Sigmoid colon (tissue), 7 donors: Measurements from ENCODE around the gene FCAMR. TPM values are rescaled to one million over a fixed set of nuclear protein-coding genes. Genes with fewer than 3 reads are reported as not detected.
A peak's percentile ranks its signal among the peaks of the same experiment; 100 is the strongest.

Experiments used
- DNase-seq: peaks from one replicate; pipeline ENCODE4 v3.0.0-alpha.2; 2019
- H3K27ac ChIP-seq, 4 donors: fragments of 200-600 bp; sonication (generic); one replicate each; pipeline ENCODE4 v1.5.1; 2016 to 2019; ENCODE audit warnings: mild to moderate bottlenecking in 1 of 4
- H3K27me3 ChIP-seq, 3 donors: fragments of 200-600 bp; sonication (generic); one replicate each; pipeline ENCODE4 v1.5.1; 2019; ENCODE audit warnings: mild to moderate bottlenecking in 1 of 3
- H3K36me3 ChIP-seq, 4 donors: fragments of 200-600 bp; sonication (generic); one replicate each; pipeline ENCODE4 v1.5.1; 2016 to 2019
- H3K4me1 ChIP-seq, 4 donors: fragments of 200-600 bp; sonication (generic); one replicate each; pipeline ENCODE4 v1.5.1; 2017 to 2019
- H3K4me3 ChIP-seq, 4 donors: fragments of 200-600 bp; sonication (generic); one replicate each; pipeline ENCODE4 v1.5.1; 2017 to 2019; ENCODE audit warnings: mild to moderate bottlenecking in 2 of 4, moderate library complexity in 1 of 4
- H3K9me3 ChIP-seq, 4 donors: fragments of 200-600 bp in 3 of 4; sonication (generic) in 3 of 4; one replicate each; pipeline versions ENCODE4 v1.5.1 to v1.6.1; 2013 to 2019
- EP300 ChIP-seq, 4 donors: sonication (generic); formaldehyde crosslinking; IDR thresholded peaks; one replicate each; pipeline ENCODE4 v1.6.1; 2017; ENCODE audit warnings: antibody characterized with exemption in 4 of 4
- POLR2A ChIP-seq, 2 donors: fragments of 450-650 bp; IDR thresholded peaks; one replicate each; pipeline ENCODE4 v1.6.1; 2016; ENCODE audit warnings: antibody characterized with exemption in 2 of 2, mild to moderate bottlenecking in 2 of 2, moderate library complexity in 2 of 2
- POLR2AphosphoS5 ChIP-seq, 4 donors: sonication (generic); formaldehyde crosslinking; IDR thresholded peaks; one replicate each; pipeline ENCODE4 v1.6.1; 2017; ENCODE audit warnings: antibody characterized with exemption in 4 of 4
- WGBS, 2 donors: extraction: QIAGEN DNeasy Blood & Tissue Kit; methylation state at CpG; one replicate each; pipeline ENCODE4 v1.1.7; 2013; 5-methylcytosine and 5-hydroxymethylcytosine counted together
- intact Hi-C: fragments of 100-400 bp; cut with DNase I; formaldehyde crosslinking; loops from one replicate; pipeline ENCODE4 v1.15.1; 2023
- polyA plus RNA-seq, 3 donors: library from polyadenylated mRNA; stranded (reverse); fragments of 200-250 nt; gene quantifications; one replicate each; pipeline ENCODE4 v1.2.3, GENCODE V29; 2013
- total RNA-seq, 4 donors: library from RNA; depleted of rRNA; stranded (reverse); fragments of >200 nt; gene quantifications; one replicate each; pipeline ENCODE4 v1.1.0, GENCODE V29; 2016
- TF ChIP-seq, protein P1 (sequence below), 4 experiments: fragments of 450-650 bp in 3 of 4; fragments of 200-600 bp in 1 of 4; IDR thresholded peaks; one replicate each; pipeline ENCODE4 v1.5.1; 2016 to 2019; ENCODE audit warnings: antibody characterized with exemption in 4 of 4, mild to moderate bottlenecking in 3 of 4, moderate library complexity in 2 of 4
- donor health status: healthy with polysubstance abuse.
- donor health status: Bipolar disorder and iron deficiency.
- donor health status: healthy.

The FCAMR gene
- total and polyA plus RNA-seq, 7 donors: 1.5 TPM; not detected in 6

GRCh38 chr1:207006083-207006482 lies 35.8 kb upstream of the FCAMR start:
- H3K36me3 ChIP-seq: no peaks in the 10 kb centered on the region
- H3K9me3 ChIP-seq: no peaks in the 10 kb centered on the region
- H3K4me1 ChIP-seq: peaks cover 0 to 9% (median 3%) of the 10 kb centered on the region in 4 donors
- intact Hi-C loops: no loop called here
- 88 to 89% methylated on average over 3 of the region's 3 CpGs for WGBS, 2 donors
- H3K27ac ChIP-seq: no peak overlapping the region
- TF ChIP-seq, protein P1, sequence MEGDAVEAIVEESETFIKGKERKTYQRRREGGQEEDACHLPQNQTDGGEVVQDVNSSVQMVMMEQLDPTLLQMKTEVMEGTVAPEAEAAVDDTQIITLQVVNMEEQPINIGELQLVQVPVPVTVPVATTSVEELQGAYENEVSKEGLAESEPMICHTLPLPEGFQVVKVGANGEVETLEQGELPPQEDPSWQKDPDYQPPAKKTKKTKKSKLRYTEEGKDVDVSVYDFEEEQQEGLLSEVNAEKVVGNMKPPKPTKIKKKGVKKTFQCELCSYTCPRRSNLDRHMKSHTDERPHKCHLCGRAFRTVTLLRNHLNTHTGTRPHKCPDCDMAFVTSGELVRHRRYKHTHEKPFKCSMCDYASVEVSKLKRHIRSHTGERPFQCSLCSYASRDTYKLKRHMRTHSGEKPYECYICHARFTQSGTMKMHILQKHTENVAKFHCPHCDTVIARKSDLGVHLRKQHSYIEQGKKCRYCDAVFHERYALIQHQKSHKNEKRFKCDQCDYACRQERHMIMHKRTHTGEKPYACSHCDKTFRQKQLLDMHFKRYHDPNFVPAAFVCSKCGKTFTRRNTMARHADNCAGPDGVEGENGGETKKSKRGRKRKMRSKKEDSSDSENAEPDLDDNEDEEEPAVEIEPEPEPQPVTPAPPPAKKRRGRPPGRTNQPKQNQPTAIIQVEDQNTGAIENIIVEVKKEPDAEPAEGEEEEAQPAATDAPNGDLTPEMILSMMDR (IDR thresholded peaks at IDR 0.05): no peak
- no peak overlapping the region for H3K4me3 ChIP-seq
- H3K27me3 ChIP-seq: no peaks in the 10 kb centered on the region
- no peak for DNase-seq

DNA sequence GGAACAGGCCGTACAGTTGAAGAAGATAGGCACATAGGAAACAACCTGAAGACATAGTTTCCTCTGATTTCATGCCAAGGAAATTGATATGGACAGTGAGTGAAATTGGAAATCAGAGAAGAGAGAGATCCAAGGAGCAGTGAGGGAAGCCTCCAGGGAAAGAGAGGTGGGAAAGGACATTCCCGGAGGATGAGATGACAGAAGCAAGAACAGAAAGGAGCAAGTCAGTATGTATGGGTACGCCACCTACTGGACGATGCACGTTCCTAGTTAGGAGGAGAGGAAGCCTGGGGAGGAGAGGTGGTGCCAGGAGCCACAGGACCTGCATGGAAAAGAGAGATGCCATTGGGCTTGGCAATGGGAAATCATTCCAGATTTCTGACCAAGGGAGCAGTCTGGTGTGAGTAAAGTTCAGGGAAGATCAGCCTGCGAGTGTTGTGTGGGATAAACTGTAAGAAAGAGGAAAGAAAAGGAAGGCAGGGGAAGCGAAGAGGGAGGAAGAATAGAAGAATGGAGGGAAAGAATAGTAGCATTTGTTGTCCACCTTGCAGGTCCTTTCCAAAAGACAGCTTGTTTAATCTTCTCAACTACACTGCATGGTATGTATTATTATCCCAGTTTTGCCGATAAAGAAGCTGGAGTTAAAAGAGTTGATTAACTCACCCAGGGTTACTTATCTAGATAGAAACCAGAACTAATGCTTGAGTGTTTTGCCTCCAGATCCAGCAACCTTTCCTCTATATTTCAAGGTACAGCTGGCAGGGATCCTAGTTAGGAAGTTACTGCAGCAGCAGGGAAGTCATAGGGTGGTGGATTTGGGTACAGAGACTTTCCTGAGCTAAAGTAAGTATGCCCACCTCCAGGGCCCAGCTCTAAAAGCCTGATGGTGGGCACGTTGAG lies 34.9 kb upstream of the FCAMR start:
- intact Hi-C loops: no loop called here
- Histone ChIP-seq H3K27ac (no peak overlapping the region), H3K9me3 (no peaks in the 10 kb centered on the region)

DNA sequence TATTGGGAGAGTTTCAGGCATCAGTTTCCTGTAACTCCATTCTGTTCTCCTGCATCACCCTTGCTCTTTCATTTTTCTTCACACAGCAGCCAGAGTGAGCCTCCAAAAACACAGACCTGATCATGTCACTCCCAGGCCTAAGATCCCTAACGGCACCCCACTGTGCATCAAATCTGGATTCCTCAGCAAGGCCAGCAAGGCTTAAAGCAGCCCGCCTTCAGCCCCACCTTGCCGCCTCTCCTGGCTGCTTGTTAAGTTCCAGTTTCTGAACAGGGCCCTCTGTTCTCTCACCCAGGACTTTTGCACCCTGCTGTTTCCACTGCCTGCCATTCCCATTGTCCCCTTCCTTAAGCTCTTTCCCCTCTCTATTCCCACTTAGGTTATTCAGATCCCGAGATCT lies 33.0 kb upstream of the FCAMR start:
- H3K4me1 ChIP-seq: peaks cover 0 to 9% (median 3%) of the 10 kb centered on the region in 4 donors
- H3K4me3 ChIP-seq: no peak overlapping the region
- 88 to 89% methylated on average over 4 of the region's 4 CpGs for whole genome bisulfite sequencing, 2 donors
- TF ChIP-seq POLR2AphosphoS5 (IDR thresholded peaks at IDR 0.05) (no peak), POLR2A (IDR thresholded peaks at IDR 0.05) (no peak)
- TF ChIP-seq, protein P1 (IDR thresholded peaks at IDR 0.05): no peak
- no peak overlapping the region for H3K27ac ChIP-seq
- no peaks in the 10 kb centered on the region for H3K27me3 ChIP-seq
- intact Hi-C loops: no loop called here
- no peak for DNase-seq
- H3K9me3 ChIP-seq: no peaks in the 10 kb centered on the region
- H3K36me3 ChIP-seq: no peaks in the 10 kb centered on the region

More for the DNA sequence above, 34.9 kb upstream of the FCAMR start:
- TF ChIP-seq, protein P1 (IDR thresholded peaks at IDR 0.05): peak in 3 of 4 experiments; percentile 29 to 44 (median 37)
- no peak for TF ChIP-seq POLR2AphosphoS5 (IDR thresholded peaks at IDR 0.05)
- TF ChIP-seq EP300 (IDR thresholded peaks at IDR 0.05): no peak
- DNase-seq: no peak
- WGBS, 2 donors: 26 to 44% methylated on average over 9 of the region's 9 CpGs
- Histone ChIP-seq H3K27me3 (no peaks in the 10 kb centered on the region), H3K4me1 (peaks cover 0 to 9% (median 3%) of the 10 kb centered on the region in 4 donors), H3K4me3 (no peak overlapping the region), H3K36me3 (no peaks in the 10 kb centered on the region)

GRCh38 chr1:207002724-207003146 lies 32.5 kb upstream of the FCAMR start:
- no peaks in the 10 kb centered on the region for H3K27me3 ChIP-seq
- WGBS, 2 donors: 31 to 76% methylated on average over 1 of the region's 1 CpG
- H3K4me3 ChIP-seq: no peak overlapping the region
- intact Hi-C loops: no loop called here
- no peaks in the 10 kb centered on the region for H3K36me3 ChIP-seq
- TF ChIP-seq EP300 (IDR thresholded peaks at IDR 0.05) (no peak), POLR2A (IDR thresholded peaks at IDR 0.05) (no peak), POLR2AphosphoS5 (IDR thresholded peaks at IDR 0.05) (no peak)
- TF ChIP-seq, protein P1 (IDR thresholded peaks at IDR 0.05): no peak
- no peak overlapping the region for H3K27ac ChIP-seq
- H3K9me3 ChIP-seq: no peaks in the 10 kb centered on the region
- H3K4me1 ChIP-seq: peaks cover 0 to 9% (median 3%) of the 10 kb centered on the region in 4 donors
- DNase-seq: no peak
